ENCODE data around the gene CDK10.
"Not testable (repeated sequence)": the region's sequence is repeated elsewhere in the genome, so short reads cannot be mapped to it uniquely, and the experiment has no call there.

CDK10 gene

GRCh38 chr16:89660146-89660545 is 26.3 kb upstream of the CDK10 start:
- peaks cover 76% of the 10 kb centered on the region for H3K36me3 Mint-ChIP-seq (ENCODE audit: low read depth)
- no peak for DNase-seq
- H3K4me1 Mint-ChIP-seq, result peaks cover 21% of the 10 kb centered on the region
- H3K9me3 Mint-ChIP-seq, result peaks cover 60% of the 10 kb centered on the region
- peak overlapping the region; percentile 38 for H3K27ac Mint-ChIP-seq
- TF ChIP-seq, protein P1, sequence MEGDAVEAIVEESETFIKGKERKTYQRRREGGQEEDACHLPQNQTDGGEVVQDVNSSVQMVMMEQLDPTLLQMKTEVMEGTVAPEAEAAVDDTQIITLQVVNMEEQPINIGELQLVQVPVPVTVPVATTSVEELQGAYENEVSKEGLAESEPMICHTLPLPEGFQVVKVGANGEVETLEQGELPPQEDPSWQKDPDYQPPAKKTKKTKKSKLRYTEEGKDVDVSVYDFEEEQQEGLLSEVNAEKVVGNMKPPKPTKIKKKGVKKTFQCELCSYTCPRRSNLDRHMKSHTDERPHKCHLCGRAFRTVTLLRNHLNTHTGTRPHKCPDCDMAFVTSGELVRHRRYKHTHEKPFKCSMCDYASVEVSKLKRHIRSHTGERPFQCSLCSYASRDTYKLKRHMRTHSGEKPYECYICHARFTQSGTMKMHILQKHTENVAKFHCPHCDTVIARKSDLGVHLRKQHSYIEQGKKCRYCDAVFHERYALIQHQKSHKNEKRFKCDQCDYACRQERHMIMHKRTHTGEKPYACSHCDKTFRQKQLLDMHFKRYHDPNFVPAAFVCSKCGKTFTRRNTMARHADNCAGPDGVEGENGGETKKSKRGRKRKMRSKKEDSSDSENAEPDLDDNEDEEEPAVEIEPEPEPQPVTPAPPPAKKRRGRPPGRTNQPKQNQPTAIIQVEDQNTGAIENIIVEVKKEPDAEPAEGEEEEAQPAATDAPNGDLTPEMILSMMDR (IDR thresholded peaks at IDR 0.05), result no peak
- H3K27me3 Mint-ChIP-seq (ENCODE audit: low read depth, poor library complexity), result peaks cover 3% of the 10 kb centered on the region
- no peak overlapping the region for H3K4me3 Mint-ChIP-seq

GRCh38 chr16:89661215-89661614 is 25.3 kb upstream of the CDK10 start:
- no peak for DNase-seq
- Mint-ChIP-seq H3K27me3 (ENCODE audit: low read depth, poor library complexity) (peaks cover 3% of the 10 kb centered on the region), H3K4me3 (peak overlapping the region; percentile 58), H3K4me1 (peaks cover 21% of the 10 kb centered on the region), H3K27ac (no peak overlapping the region), H3K9me3 (peaks cover 70% of the 10 kb centered on the region), H3K36me3 (ENCODE audit: low read depth) (peaks cover 83% of the 10 kb centered on the region)
- TF ChIP-seq, protein P1 (IDR thresholded peaks at IDR 0.05), result no peak

DNA sequence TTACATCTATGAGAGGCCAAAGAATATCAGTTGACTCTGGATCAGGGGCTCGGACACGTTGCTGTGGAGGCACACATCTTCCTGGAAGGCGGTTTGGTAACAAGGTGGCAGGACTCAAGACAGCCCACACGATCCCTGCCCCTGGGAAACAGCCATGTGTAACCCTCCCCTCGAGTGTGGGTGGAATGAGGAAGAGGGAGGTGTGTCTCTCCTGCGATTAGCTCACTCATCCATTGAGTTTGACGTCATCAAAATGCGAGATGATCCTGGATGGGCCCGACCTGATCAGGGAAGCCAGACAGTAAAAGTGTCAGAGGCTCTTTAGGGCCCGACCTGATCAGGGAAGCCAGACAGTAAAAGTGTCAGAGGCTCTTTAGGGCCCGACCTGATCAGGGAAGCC is 22.3 kb upstream of the CDK10 start:
- H3K9me3 Mint-ChIP-seq, result peaks cover 74% of the 10 kb centered on the region

GRCh38 chr16:89667000-89667399 is 19.5 kb upstream of the CDK10 start:
- H3K9me3 Mint-ChIP-seq, result peaks cover 52% of the 10 kb centered on the region
- H3K4me3 Mint-ChIP-seq; H3K27me3 Mint-ChIP-seq (ENCODE audit: low read depth, poor library complexity); H3K27ac Mint-ChIP-seq: not testable (repeated sequence)
- peaks cover 81% of the 10 kb centered on the region for H3K36me3 Mint-ChIP-seq (ENCODE audit: low read depth)
- DNase-seq, result peak; percentile 25
- H3K4me1 Mint-ChIP-seq, result peaks cover 11% of the 10 kb centered on the region

More for the DNA sequence above, 22.3 kb upstream of the CDK10 start:
- not testable (repeated sequence) for H3K27me3 Mint-ChIP-seq (ENCODE audit: low read depth, poor library complexity); H3K4me3 Mint-ChIP-seq; DNase-seq; H3K4me1 Mint-ChIP-seq
- Mint-ChIP-seq H3K27ac (peak overlapping the region; percentile 53), H3K36me3 (ENCODE audit: low read depth) (peaks cover 97% of the 10 kb centered on the region)

DNA sequence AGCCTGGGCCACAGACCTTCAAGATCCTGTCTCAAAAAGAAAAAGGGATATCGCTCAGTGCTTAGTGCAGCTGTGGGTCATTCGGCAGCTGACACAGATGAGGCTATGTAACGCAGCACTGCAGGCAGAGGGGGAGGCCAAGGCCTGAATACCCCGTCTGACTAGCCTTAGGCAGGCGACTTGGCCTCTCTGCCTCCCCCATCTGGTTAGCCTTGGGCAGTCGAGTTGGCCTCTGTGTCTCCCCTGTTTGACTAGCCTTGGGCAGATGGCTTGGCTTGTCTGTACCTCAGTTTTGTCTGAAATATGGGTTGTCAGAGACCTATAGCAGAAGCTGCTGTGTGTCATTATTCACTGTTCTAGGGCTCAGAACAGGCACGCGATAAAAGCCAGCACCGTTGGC is 18.9 kb upstream of the CDK10 start:
- peaks cover 6% of the 10 kb centered on the region for H3K27me3 Mint-ChIP-seq (ENCODE audit: low read depth, poor library complexity)
- H3K27ac Mint-ChIP-seq, result no peak overlapping the region
- TF ChIP-seq, protein P1 (IDR thresholded peaks at IDR 0.05), result no peak
- peaks cover 52% of the 10 kb centered on the region for H3K9me3 Mint-ChIP-seq
- no peak for DNase-seq
- H3K4me3 Mint-ChIP-seq, result no peak overlapping the region
- H3K36me3 Mint-ChIP-seq (ENCODE audit: low read depth), result peaks cover 81% of the 10 kb centered on the region
- peaks cover 11% of the 10 kb centered on the region for H3K4me1 Mint-ChIP-seq

DNA sequence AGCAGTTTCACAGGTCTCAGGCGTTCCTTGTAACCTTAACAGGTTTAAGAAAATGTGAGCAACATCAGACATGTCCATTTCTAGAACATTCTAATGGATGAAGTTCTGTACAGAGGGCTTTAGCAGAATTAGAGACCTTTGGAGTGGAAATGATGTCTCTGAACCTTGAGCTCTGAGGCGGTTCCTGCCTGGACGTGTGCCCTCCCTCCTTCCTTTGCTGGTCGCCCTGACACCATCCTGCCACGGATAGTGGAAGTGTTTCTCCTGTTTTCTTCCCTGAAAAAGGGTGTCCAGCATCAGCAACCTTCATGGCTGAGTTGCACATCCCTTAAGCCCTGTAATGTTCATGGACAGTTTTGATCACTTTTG is 17.7 kb upstream of the CDK10 start:
- H3K4me1 Mint-ChIP-seq, result peaks cover 11% of the 10 kb centered on the region
- no peak for DNase-seq
- H3K27me3 Mint-ChIP-seq (ENCODE audit: low read depth, poor library complexity), result peaks cover 6% of the 10 kb centered on the region
- H3K4me3 Mint-ChIP-seq, result no peak overlapping the region
- H3K9me3 Mint-ChIP-seq, result peaks cover 48% of the 10 kb centered on the region
- H3K27ac Mint-ChIP-seq, result peak overlapping the region; percentile 44
- TF ChIP-seq, protein P1 (IDR thresholded peaks at IDR 0.05), result no peak
- H3K36me3 Mint-ChIP-seq (ENCODE audit: low read depth), result peaks cover 79% of the 10 kb centered on the region

GRCh38 chr16:89669755-89670154 is 16.7 kb upstream of the CDK10 start:
- Mint-ChIP-seq H3K9me3 (peaks cover 47% of the 10 kb centered on the region), H3K36me3 (ENCODE audit: low read depth) (peaks cover 75% of the 10 kb centered on the region), H3K27me3 (ENCODE audit: low read depth, poor library complexity) (peaks cover 6% of the 10 kb centered on the region), H3K4me1 (peaks cover 6% of the 10 kb centered on the region), H3K27ac (no peak overlapping the region), H3K4me3 (no peak overlapping the region)
- TF ChIP-seq, protein P1 (IDR thresholded peaks at IDR 0.05), result no peak
- DNase-seq, result no peak
